ENCODE data around the gene SMARCC2. TPM values are rescaled to one million over a fixed set of nuclear protein-coding genes. Genes with fewer than 3 reads are reported as not detected.

The SMARCC2 gene
- total and polyA plus RNA-seq, 9 of the 15 experiments (the other 6 are each of a cell fraction or from before 2014, with no cell fraction given): 11.9 to 86.0 (median 36.6) TPM

DNA sequence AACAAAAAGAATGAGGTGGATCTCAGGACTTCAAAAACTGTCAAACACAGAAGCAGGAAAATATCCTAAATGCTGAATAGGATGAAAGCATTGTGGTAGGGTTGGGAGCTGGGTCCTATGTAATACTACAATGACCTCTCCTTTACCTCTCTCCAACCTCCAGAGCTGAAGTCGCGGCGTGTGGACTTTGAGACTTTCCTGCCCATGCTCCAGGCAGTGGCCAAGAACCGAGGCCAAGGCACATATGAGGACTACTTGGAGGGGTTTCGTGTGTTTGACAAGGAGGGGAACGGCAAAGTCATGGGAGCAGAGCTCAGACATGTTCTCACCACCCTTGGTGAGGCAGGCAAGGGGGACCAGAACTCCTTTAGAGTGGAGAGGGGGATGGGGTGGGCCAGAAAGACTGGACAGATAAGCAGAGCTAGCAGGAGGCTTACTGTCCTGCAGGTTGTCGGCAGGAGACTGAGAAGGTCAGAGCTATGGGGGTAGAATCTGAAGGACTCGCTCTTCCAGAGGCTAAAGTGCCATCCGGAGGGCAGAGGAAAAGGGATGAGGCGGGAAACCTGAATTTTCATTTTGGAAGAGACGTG is 33.9 kb downstream of the SMARCC2 start:
- WGBS (ENCODE audit: insufficient coverage, low coverage, missing lambda C conversion rate): 40% methylated on average over 11 of the region's 11 CpGs
- DNase-seq (ENCODE audit: extremely low read depth in 1 of 4, low spot score in 3 of 4) (peak in 2 of 4 experiments; percentile 68 to 80), ATAC-seq (peak; percentile 6; the same call in 1 of the 3 replicates), FAIRE-seq (peak; percentile 52)
- H3K36me3 ChIP-seq (ENCODE audit: control insufficient read depth, insufficient read depth, low read length): peaks cover 28% of the 10 kb centered on the region
- in situ Hi-C loops (cut with MboI): no loop called here
- peaks cover 48 to 49% of the 10 kb centered on the region in 2 experiments; a peak in 4 of 5 replicates for H3K4me1 ChIP-seq (replicated peaks in 1 of 2; ENCODE audit: control insufficient read depth in 2 of 2, insufficient read depth in 2 of 2, low read length in 2 of 2)
- peak overlapping the region; percentile 74 for H3K27ac ChIP-seq (ENCODE audit: extremely low read depth, low read depth, low read length)
- BruUV-seq (replicated peaks): no TSS peak
- H3K27me3 ChIP-seq (ENCODE audit: control insufficient read depth in 2 of 2, insufficient read depth in 2 of 2, low read length in 2 of 2): no peaks in the 10 kb centered on the region
- H3K9me3 ChIP-seq (replicated peaks; ENCODE audit: control insufficient read depth, insufficient read depth, low read depth, low read length): no peaks in the 10 kb centered on the region
- H3K4me2 ChIP-seq (ENCODE audit: insufficient read depth, low read length): peak overlapping the region; percentile 54
- POLR2A ChIA-PET: interaction anchor here (0.6 to 3.2 kb wide), 7 partner anchors 7 to 163 kb away, joined by 3 to 16 read pairs (median 7); partner anchors contain the start of genes ESYT1 and ZC3H10
- H3K9me1 ChIP-seq (ENCODE audit: control insufficient read depth, insufficient read depth, low read length): peaks cover 3% of the 10 kb centered on the region
- no peak overlapping the region for H3K4me3 ChIP-seq
- peaks cover 55% of the 10 kb centered on the region for H3K79me2 ChIP-seq (ENCODE audit: control insufficient read depth, insufficient read depth, low read length)
- CTCF ChIA-PET (ENCODE audit: low intra/inter-chr PET ratio): no interaction called here
- H4K20me1 ChIP-seq (replicated peaks; ENCODE audit: control insufficient read depth, insufficient read depth, low read length): peaks cover 14% of the 10 kb centered on the region; the same call in 1 of the 2 replicates
- peak overlapping the region; percentile 18; the same call in 1 of the 2 replicates for H2AFZ ChIP-seq (ENCODE audit: low read depth, low read length)
- intact Hi-C loops (cut with micrococcal nuclease): loop anchor here (5.0 kb wide), 1 partner anchor 38 kb away; the partner anchor contains the start of genes RPL41 and ZC3H10
- H3K9ac ChIP-seq (ENCODE audit: insufficient read depth in 1 of 2, low read depth in 2 of 2, low read length in 2 of 2): peak overlapping the region; percentile 55 to 86; a peak in 3 of 4 replicates
- TF ChIP-seq ZBTB7A (IDR thresholded peaks at IDR 0.05; ENCODE audit: borderline replicate concordance, control insufficient read depth, low read depth, low read length): peak; percentile 70; the same call in 1 of the 2 replicates
- TF ChIP-seq SRSF7 (optimal IDR thresholded peaks at IDR 0.05; ENCODE audit: low read depth, low read length): no peak
- 0 out of 2 replicates have a peak, but pooled peaks have one; percentile 26 for TF ChIP-seq SMARCA4 (IDR thresholded peaks at IDR 0.05)
- TF ChIP-seq IRF2 (CRISPR knock-in tag; IDR thresholded peaks at IDR 0.05): no peak
- TF ChIP-seq SMAD4 (CRISPR knock-in tag; conservative IDR thresholded peaks at IDR 0.05): 0 out of 2 replicates have a peak, but pooled peaks have one; percentile 18
- TF ChIP-seq XRCC5 (IDR thresholded peaks at IDR 0.05; ENCODE audit: low read depth, low read length): no peak
- peak; percentile 54; the same call in 1 of the 2 replicates for TF ChIP-seq ARID1B (IDR thresholded peaks at IDR 0.05)
- TF ChIP-seq MED1 (CRISPR knock-in tag; IDR thresholded peaks at IDR 0.05; ENCODE audit: borderline replicate concordance): no peak
- TF ChIP-seq, protein P1, sequence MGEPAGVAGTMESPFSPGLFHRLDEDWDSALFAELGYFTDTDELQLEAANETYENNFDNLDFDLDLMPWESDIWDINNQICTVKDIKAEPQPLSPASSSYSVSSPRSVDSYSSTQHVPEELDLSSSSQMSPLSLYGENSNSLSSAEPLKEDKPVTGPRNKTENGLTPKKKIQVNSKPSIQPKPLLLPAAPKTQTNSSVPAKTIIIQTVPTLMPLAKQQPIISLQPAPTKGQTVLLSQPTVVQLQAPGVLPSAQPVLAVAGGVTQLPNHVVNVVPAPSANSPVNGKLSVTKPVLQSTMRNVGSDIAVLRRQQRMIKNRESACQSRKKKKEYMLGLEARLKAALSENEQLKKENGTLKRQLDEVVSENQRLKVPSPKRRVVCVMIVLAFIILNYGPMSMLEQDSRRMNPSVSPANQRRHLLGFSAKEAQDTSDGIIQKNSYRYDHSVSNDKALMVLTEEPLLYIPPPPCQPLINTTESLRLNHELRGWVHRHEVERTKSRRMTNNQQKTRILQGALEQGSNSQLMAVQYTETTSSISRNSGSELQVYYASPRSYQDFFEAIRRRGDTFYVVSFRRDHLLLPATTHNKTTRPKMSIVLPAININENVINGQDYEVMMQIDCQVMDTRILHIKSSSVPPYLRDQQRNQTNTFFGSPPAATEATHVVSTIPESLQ (CRISPR knock-in tag; IDR thresholded peaks at IDR 0.05): no peak
- peak; percentile 51; the same call in 1 of the 2 replicates for TF ChIP-seq DPF2 (IDR thresholded peaks at IDR 0.05)
- TF ChIP-seq NRF1 (conservative IDR thresholded peaks at IDR 0.05 in 1 of 2, IDR thresholded peaks at IDR 0.05 in 1 of 2): 0 out of 4 replicates have a peak, but pooled peaks of 1 of the 2 experiments have one; percentile 19
- TF ChIP-seq, protein P2, sequence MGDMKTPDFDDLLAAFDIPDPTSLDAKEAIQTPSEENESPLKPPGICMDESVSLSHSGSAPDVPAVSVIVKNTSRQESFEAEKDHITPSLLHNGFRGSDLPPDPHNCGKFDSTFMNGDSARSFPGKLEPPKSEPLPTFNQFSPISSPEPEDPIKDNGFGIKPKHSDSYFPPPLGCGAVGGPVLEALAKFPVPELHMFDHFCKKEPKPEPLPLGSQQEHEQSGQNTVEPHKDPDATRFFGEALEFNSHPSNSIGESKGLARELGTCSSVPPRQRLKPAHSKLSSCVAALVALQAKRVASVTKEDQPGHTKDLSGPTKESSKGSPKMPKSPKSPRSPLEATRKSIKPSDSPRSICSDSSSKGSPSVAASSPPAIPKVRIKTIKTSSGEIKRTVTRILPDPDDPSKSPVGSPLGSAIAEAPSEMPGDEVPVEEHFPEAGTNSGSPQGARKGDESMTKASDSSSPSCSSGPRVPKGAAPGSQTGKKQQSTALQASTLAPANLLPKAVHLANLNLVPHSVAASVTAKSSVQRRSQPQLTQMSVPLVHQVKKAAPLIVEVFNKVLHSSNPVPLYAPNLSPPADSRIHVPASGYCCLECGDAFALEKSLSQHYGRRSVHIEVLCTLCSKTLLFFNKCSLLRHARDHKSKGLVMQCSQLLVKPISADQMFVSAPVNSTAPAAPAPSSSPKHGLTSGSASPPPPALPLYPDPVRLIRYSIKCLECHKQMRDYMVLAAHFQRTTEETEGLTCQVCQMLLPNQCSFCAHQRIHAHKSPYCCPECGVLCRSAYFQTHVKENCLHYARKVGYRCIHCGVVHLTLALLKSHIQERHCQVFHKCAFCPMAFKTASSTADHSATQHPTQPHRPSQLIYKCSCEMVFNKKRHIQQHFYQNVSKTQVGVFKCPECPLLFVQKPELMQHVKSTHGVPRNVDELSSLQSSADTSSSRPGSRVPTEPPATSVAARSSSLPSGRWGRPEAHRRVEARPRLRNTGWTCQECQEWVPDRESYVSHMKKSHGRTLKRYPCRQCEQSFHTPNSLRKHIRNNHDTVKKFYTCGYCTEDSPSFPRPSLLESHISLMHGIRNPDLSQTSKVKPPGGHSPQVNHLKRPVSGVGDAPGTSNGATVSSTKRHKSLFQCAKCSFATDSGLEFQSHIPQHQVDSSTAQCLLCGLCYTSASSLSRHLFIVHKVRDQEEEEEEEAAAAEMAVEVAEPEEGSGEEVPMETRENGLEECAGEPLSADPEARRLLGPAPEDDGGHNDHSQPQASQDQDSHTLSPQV (IDR thresholded peaks at IDR 0.05): peak; percentile 62
- 0 out of 4 replicates have a peak, but pooled peaks of 1 of the 2 experiments have one; percentile 20 for TF ChIP-seq HDAC1 (IDR thresholded peaks at IDR 0.05)
- no peak for TF ChIP-seq ZNF76 (CRISPR knock-in tag; IDR thresholded peaks at IDR 0.05; ENCODE audit: borderline replicate concordance)

Data from K562 (cell line).